ENCODE data around the gene G2E3.
"Not testable (repeated sequence)": the region's sequence is repeated elsewhere in the genome, so short reads cannot be mapped to it uniquely, and the experiment has no call there.

The G2E3 gene

GRCh38 chr14:30604696-30605095 lies 45.7 kb downstream of the G2E3 start:
- not testable (repeated sequence) for DNase-seq (ENCODE audit: low read depth)

GRCh38 chr14:30607156-30607780 lies 48.3 kb downstream of the G2E3 start:
- no peak for DNase-seq (ENCODE audit: low read depth)

GRCh38 chr14:30608533-30609006 lies 49.6 kb downstream of the G2E3 start:
- DNase-seq (ENCODE audit: low read depth), result no peak

GRCh38 chr14:30610787-30611343 lies 51.9 kb downstream of the G2E3 start:
- DNase-seq (ENCODE audit: low read depth), result no peak

- no peak for DNase-seq (ENCODE audit: low read depth)
Measured at GRCh38 chr14:30614155-30614554, 55.2 kb downstream of the G2E3 start.

GRCh38 chr14:30620178-30620577 lies 61.2 kb downstream of the G2E3 start:
- no peak for DNase-seq (ENCODE audit: low read depth)

- no peak for DNase-seq (ENCODE audit: low read depth)
Measured at GRCh38 chr14:30621354-30621939, 62.5 kb downstream of the G2E3 start.

- peak; percentile 88 for DNase-seq (ENCODE audit: low read depth)
Measured at GRCh38 chr14:30621940-30622830, 63.2 kb downstream of the G2E3 start, which contains the start of gene SCFD1. Gene SCFD1, plus strand, starts transcription at chr14:30622319. Its CDS starts 20 bp downstream, at chr14:30622339.

GRCh38 chr14:30623412-30624131 lies 64.6 kb downstream of the G2E3 start:
- no peak for DNase-seq (ENCODE audit: low read depth)

- DNase-seq (ENCODE audit: low read depth), result no peak
Measured at GRCh38 chr14:30624132-30624423, 65.1 kb downstream of the G2E3 start.

- no peak for DNase-seq (ENCODE audit: low read depth)
Measured at GRCh38 chr14:30625533-30625932, 66.6 kb downstream of the G2E3 start.

- DNase-seq (ENCODE audit: low read depth), result not testable (repeated sequence)
Measured at GRCh38 chr14:30629432-30629831, 70.5 kb downstream of the G2E3 start.

GRCh38 chr14:30630248-30630647 lies 71.3 kb downstream of the G2E3 start:
- DNase-seq (ENCODE audit: low read depth), result no peak

- no peak for DNase-seq (ENCODE audit: low read depth)
Measured at GRCh38 chr14:30632730-30633129, 73.8 kb downstream of the G2E3 start.

- no peak for DNase-seq (ENCODE audit: low read depth)
Measured at GRCh38 chr14:30638926-30639325, 80.0 kb downstream of the G2E3 start.

GRCh38 chr14:30641207-30641606 lies 82.2 kb downstream of the G2E3 start:
- no peak for DNase-seq (ENCODE audit: low read depth)

GRCh38 chr14:30644462-30644861 lies 85.5 kb downstream of the G2E3 start:
- DNase-seq (ENCODE audit: low read depth), result not testable (repeated sequence)

- DNase-seq (ENCODE audit: low read depth), result no peak
Measured at GRCh38 chr14:30645600-30645999, 86.6 kb downstream of the G2E3 start.

- no peak for DNase-seq (ENCODE audit: low read depth)
Measured at GRCh38 chr14:30648471-30648870, 89.5 kb downstream of the G2E3 start.

GRCh38 chr14:30651937-30652336 lies 93.0 kb downstream of the G2E3 start:
- DNase-seq (ENCODE audit: low read depth), result no peak

GRCh38 chr14:30655124-30655523 lies 96.2 kb downstream of the G2E3 start:
- DNase-seq (ENCODE audit: low read depth), result no peak

GRCh38 chr14:30655658-30656057 lies 96.7 kb downstream of the G2E3 start:
- DNase-seq (ENCODE audit: low read depth), result no peak

Data from activated T-cell treated with anti-CD3 and anti-CD28 coated beads for 1 hour (primary cell).